ENCODE data around the gene ADSS1. TPM values are rescaled to one million over a fixed set of nuclear protein-coding genes. Genes with fewer than 3 reads are reported as not detected.
"Not testable (repeated sequence)": the region's sequence is repeated elsewhere in the genome, so short reads cannot be mapped to it uniquely, and the experiment has no call there.

The ADSS1 gene
- total RNA-seq, 1 donor from 2014 or later, result 0.66 TPM

DNA sequence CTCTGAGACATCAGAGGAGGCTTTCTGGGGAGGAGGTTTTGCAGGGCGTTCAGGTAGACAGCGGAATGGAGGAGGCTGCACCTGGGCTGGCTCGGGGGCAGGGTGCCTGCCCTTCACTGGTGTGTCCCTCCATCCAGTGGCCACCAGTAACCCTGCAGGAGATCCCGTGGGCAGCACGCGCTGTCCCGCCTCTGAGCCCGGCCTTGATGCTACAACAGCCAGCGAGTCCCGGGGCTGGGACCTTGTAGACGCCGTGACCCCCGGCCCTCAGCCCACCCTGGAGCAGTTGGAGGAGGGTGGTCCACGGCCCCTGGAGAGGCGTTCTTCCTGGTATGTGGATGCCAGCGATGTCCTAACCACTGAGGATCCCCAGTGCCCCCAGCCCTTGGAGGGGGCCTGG is 10.0 kb upstream of the ADSS1 start:
- intact Hi-C loops (cut with micrococcal nuclease), result no loop called here

DNA sequence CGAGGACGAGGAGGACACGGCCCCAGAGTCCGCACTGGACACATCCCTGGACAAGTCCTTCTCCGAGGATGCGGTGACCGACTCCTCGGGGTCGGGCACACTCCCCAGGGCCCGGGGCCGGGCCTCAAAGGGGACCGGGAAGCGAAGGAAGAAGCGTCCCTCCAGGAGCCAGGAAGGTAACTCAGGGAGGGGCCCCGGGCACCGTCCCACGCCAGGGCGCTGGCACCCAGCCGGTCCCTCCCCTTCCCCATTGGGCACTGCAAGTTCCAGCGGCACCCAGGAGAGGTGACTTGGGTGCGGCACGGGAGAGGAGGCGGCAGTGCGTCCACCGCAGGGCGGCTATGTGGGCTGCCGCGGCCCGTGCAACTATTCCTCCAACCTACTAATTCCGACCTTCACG is 9.3 kb upstream of the ADSS1 start:
- intact Hi-C loops (cut with micrococcal nuclease), result no loop called here

DNA sequence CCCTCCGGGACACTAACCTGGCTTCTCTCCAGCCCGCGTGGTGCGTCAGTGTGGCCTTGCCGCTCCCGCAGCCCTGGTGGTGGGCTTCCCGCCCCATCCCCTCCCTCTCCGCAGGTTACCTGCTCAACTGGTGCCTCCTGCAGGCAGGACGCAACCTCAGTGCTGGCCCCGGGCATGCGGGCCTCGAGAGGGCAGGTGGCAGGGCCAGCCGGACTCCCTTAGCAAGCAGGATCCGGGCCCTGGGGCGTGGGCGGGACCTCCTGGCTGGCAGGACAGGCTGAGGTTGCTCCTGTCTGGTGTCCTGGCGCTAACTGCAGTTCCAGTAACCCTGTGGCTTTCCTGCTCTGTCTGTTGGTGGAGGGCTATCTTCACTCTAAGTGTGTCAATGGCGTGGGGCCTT is 8.6 kb upstream of the ADSS1 start:
- intact Hi-C loops (cut with micrococcal nuclease), result no loop called here

DNA sequence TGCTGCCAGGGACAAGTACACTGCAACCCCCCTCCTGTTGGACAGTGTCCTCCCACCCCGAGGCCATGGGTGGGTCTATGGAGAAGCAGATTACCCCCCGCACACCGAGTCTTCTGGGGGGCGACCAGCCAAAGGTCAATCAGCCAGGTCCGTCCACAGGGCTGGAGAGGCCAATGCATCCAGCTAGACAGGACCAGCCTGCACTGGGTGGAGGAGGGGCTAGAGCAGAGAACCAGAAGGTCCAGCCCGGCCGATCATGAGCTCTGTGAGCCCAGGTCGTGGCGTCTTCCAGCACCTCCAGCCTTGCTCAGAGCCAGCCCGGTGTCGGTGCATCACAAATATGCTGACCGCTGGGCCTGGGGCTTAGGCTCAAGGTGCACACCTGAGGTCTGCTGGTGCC is 8.2 kb upstream of the ADSS1 start:
- intact Hi-C loops (cut with micrococcal nuclease), result no loop called here

DNA sequence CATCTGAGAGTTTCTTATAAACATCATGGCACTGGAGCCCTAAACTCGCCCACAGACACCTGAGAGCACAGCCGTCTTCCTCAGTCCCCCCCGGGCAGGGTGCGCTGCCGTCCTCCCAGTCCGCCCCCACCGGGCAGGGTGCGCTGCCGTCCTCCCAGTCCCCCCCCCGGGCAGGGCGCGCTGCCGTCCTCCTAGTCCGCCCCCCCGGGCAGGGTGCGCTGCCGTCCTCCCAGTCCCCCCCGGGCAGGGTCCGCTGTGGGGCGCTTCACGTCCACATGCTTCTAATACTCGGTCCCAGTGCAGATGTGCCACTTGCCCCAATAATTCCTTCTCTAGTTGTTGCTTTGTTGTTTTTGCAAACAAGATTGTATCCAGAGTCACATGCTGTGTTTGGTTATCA is 6.9 kb upstream of the ADSS1 start:
- intact Hi-C loops (cut with micrococcal nuclease), result no loop called here

DNA sequence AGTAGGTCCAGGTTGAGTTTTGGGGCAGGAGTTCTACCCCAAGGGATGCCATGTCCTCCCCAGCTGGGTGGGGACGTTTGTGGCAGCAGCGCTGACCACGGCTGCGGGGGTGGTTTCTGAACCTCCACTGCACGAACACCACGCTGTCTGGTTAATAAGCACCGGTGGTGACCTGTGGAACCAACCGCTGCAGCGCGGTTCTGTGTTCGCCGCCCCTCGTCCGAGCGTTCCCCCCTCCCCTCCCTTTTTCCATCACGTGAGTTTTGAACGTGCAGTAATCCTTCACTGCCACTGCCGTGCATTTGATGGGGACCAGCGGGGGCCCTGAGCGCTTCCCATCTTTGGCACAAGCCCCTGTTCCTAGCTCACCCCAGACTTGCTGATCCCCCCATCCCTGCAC is 6.4 kb upstream of the ADSS1 start:
- intact Hi-C loops (cut with micrococcal nuclease), result no loop called here

DNA sequence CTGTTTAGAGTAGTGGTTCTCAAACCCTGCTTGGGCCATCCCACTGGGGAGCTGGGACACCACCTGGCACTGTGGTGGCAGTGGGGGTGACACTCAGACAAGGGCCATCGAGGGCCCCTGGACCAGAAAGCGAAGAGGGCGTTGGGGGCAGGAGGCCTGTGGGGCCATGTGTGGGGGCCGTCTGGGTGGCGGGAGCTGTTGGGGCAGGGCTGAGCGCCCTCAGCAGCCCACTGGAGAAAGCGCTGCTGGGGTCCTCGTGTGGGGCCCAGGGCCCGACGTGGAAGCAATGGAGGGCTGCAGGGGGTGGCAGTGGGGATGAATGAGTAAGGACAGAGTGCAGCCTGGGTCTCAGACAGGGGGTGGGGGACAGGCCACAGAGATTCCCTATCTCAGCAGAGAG is 5.9 kb upstream of the ADSS1 start:
- intact Hi-C loops (cut with micrococcal nuclease), result no loop called here

DNA sequence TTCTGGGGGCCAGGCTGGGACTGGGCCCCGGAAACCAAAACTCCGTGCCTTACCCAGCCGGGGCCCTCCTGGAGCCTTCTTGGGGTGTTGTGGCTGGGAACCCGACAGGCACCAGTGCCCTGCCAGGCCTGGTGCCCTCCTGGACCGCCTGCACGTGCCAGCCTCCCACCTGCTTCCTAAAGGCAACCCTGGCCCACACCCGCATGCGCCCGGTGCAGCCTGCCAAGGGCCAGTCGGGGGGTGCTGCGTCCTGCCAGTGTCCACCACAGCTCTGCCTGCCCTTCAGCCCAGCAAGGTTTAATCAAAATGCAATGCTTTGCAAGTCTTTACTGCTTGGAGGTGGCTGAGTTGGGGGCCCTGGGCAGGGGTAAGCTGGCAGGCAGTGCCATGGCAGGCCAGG is 5.2 kb upstream of the ADSS1 start:
- intact Hi-C loops (cut with micrococcal nuclease), result no loop called here

DNA sequence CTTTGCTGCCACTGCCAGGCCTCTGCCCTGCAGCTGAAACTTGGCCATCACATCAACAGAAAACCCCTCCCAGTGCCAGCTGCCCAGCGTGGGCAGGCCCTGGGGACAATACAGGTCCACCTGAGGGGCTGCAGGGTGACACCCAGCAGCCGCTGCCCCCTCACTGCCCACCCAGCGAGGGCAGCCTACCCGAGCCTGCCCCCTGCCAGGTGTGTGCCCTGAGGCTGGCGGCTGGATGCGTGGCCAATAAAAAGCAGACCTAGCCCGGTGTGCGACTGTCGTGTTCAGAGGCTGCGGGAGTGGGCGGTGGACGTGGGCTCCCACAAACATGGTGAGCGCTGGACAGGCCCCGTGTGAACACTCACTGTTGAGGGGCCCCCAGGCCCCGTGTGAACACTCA is 4.7 kb upstream of the ADSS1 start:
- intact Hi-C loops (cut with micrococcal nuclease), result no loop called here

DNA sequence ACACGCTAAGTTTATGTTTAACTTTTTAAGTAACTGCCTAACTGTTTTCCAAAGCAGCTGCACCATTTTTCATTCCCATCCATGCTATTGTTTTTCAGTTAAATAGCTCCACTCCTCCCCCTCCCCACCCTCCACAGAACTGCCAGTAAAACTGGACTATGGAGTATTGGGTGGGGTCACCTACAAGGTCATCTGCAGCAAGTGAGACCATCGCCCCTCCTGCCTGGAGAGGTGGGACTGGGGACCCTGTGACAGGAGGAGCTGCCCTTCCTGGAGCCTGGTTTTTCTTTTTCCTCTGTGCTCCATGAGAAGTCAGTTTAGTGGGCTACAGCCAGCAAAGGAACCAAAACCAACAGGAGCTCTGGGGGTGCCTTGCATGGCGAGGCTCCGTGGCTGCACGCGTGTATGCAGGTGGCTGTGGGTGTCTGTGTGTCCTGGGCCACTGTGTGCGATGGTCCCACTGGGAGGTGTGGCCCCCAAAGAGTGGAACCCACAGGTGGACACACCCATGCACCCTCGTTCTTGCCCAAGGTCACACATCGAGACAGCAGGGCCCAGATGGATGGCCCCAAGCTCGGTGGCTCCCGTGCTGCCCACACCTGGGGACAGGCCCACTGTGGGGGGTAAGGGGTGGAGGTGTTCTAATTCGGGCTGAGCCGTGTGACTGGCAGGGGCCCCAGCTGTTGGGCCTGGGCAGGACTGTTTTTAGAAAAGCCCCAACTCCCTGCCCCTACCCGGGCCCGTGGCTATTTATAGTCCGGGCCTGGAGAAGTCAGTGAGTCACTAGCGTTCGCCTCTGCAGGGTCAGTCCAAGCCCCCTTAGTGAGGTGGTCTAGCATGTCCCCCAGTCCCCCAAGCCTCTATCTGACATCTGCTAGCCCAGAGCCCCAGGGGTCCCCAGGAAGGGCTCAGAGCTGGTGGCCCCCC is 2.3 kb upstream of the ADSS1 start:
- intact Hi-C loops (cut with micrococcal nuclease), result loop anchor here (5.0 kb wide), 1 partner anchor 34 kb away; the partner anchor contains the start of gene INF2

DNA sequence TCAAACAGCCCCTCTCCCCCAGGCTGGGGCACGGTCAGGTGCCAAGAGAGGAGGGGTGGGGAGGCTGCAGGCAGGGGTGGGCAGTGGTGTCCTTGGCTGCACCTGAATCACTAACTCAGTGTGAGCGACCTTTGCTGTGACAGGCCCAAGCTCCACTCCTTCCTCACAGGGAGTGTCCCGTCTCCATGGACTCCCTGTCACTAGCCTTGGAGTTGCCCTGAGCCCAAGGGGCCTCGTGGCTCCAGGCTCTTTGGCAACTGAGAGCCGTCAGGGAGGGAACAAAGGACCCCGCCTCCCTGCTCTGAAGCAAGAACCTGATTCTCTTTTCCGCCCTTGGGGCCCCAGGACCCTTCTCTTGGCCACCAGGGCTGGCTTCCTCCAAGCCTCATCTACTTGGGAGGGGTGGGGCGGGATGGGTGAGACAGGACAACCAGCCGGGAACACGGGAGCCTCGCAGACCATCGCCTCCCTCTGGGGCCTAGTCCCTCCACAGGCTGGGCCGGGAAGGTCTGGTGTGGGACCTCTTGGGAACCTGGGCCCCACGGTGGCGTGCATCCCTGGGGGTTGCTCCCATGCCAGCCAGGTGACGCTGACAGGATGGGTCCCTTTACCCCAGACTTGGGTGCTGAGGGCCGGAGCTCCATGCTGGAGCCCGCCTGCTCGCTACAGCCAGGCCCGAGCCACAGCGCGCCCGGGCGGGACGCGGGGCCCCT is 935 bp upstream of the ADSS1 start:
- intact Hi-C loops (cut with micrococcal nuclease), result loop anchor here (5.0 kb wide), 1 partner anchor 36 kb away; the partner anchor contains the start of gene INF2

DNA sequence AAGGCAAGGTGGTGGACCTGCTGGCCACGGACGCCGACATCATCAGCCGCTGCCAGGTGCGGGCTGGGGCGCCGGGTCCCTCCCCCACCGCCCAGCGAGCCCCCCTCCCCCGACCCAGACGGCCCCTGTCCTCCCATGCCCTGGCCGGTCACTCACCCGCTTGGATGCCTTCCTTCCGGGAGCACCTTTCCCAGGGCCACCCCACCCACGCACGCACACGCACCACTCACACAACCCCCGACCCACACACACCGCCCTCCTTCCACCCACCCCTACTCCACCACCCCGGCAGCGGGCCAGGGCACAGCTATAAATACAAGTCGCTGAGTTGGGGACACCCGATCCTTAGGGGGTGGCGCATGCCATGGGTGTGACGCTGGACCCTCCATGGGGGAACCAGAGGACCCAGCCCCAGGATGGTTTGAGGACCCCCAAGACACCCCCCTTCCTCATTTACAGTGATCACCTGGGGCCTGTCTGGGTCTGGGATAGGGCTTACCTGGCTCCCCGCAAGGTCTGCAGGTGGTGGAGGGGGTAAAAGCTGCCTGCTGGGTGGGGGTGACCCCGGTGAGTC is 465 bp downstream of the ADSS1 start:
- intact Hi-C loops (cut with micrococcal nuclease), result loop anchor here (1.0 to 5.0 kb wide), 4 partner anchors 28 to 102 kb away; partner anchors contain the start of genes INF2 and ZBTB42

DNA sequence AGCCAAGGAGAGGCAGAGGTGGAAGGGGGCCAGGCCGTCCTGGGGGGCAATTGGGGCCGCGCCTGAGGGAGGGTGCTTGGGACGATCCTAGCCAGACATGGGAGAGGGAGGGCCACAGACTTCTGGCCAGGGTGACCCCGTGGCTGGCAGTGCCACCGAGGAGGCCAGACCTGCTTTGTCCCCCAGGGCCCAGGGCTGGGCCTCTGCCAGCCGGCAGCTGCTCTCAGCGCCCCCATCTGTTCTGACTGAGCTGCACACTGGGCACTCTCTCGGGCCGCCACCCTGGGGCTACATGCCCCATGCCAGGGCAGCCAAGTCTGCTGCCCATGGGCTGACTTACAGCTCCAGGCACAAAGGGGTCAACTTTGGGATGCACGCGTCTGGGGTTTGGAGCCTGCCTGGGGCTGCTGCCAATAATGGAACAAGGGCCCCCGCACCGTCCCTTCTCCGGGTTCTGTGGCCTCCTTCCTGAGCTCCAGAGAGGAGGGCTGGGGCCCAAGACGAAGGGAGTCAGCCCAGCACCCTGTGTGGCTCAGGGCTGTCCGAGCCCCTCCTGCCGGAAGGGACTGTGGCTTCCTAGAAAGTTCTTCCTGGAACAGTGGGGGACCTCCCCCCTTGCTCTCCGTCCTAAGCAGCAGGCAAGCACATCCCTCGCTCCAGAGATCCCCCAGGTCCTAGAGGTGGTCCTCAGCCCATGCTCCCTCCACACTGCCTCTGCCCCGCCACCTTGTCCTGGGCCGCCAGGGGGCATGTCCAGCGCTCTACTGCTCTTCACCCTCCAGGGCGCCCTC is 1.1 kb downstream of the ADSS1 start:
- intact Hi-C loops (cut with micrococcal nuclease), result loop anchor here (1.0 to 5.0 kb wide), 4 partner anchors 27 to 101 kb away; partner anchors contain the start of genes INF2 and ZBTB42

DNA sequence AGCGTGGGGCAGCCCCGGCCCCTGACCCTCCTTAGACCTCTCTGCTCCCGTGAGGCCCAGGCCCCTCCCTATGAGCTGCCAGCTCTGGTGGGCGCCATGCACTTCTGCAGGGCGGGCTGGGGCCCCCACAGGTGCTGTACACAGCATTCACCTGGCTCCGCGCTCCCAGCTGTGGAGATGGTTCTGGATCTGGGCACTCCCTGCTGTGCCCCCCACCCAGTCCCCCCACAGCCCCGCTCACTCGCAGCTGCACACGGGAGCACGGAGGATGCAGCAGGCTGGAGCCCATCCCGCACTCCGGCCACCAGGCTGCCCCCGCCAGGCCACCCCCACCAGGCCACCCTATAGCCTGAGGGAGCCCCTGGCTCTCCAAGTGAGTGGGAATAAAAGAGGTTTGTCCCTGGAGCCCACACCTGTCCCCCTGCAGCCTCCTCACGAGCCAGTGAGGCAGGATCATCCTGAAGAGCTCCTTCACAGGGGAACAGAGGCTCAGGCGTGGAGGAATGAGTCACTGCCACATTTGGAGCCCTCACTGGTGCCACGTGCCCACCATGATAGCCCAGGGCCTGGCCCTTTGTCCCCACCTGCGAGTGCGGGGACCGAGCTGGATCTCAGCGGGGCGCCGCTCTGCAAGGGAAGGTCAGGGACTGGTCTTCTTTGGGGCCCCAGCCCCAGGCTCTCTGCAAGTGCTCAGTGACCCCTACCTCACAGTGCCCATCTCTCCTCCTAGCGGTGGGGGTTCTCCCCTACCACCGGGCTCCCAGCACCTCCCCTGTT is 1.9 kb downstream of the ADSS1 start:
- intact Hi-C loops (cut with micrococcal nuclease), result loop anchor here (2.0 kb wide), 1 partner anchor 75 kb away; the partner anchor contains the start of gene ZBTB42

DNA sequence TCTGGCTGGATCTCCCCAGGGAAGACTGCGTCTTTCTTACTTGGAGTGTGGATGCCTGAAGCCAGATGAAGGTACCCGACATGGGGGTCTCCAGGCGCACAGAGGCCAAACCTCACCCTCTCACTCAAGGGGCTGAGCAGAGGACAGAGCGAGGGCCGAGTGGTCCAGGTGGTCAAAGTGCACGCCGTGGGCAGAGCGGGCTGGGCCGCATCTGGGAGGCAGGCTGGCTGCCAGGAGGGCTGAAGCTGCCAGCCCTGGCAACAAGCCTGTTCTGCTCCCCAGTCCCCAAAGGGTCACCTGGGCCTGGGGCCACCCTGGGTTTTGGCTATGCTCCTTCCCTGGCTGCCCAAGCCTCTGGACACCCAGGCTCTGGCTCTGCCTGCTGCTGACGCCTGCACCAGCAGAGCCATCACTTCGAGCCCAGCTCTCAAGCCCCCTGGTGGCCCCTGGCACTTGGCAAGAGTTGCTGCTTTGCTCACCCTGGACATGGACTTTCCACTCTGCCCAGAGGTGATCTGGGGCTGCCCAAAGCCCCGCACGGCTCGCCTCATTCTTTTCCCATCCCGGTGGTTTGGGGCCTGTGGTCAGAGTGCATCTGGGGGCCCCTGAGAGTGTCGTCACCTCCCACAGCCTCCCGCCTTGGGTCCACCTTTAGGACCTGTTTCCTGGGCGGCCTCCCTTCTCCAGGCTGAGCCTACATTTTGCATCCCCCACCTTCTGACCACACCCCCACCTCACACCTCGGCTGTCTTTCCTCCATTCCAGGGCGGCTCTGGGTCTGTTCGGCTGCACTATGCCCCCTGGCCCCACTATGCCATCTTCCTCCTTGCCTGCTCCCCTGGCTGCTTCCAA is 2.8 kb downstream of the ADSS1 start:
- intact Hi-C loops (cut with micrococcal nuclease), result no loop called here

DNA sequence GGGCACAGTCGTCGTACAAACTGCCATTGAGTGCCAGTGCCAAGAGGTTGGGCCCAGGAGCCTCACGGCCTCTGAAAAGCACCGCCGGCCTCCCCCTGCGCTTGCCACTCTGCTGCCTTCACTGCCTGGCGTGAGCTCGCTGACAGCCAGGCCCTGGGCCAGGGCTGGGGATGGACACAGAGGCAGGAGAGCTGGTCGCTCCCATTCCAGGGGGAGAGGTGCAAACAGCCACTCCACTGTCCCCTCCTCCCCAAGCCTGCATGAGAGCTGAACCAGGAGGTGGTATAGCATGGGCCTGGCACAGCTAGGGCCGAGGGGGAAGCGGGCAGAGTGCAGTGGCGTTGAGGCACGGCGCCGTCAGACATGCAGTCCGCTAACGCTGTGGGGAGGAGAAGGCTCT is 4.6 kb downstream of the ADSS1 start:
- intact Hi-C loops (cut with micrococcal nuclease), result no loop called here

DNA sequence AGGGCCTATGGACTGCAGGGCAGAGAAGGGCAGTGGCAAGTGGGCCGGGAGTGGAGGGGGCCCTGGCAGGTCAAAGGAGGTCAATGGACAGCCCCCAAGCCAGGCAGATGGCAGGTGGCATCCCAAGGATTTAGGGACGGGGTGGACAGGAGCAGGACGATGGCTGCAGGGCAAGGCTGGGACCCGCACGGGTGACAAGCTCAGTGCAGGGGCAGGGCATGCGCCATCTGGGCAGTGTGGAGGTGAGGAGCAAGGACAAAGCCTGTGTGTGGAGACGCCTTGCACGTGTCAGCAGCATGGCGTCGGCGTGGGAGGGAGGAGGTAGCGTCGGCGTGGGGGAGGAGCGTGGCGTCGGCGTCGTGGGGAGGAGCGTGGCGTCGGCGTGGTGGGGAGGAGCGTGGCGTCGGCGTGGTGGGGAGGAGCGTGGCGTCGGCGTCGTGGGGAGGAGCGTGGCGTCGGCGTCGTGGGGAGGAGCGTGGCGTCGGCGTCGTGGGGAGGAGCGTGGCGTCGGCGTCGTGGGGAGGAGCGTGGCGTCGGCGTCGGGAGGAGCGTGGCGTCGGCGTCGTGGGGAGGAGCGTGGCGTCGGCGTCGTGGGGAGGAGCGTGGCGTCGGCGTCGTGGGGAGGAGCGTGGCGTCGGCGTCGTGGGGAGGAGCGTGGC is 5.3 kb downstream of the ADSS1 start:
- intact Hi-C loops (cut with micrococcal nuclease), result not testable (repeated sequence)

DNA sequence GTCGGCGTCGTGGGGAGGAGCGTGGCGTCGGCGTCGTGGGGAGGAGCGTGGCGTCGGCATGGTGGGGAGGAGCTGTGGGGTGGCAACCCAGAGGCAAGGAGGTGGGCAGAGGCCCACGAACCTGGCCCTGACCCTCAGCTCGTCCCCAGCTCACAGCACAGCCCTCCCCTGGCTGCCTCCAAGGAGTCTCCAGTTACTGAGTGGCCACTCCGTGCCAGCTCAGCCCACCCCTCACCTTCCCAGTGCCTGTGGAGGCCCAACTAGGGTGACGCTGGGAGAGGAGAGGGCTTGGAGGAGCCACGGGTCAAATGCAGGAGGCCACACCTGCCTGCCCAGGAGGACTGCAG is 5.8 kb downstream of the ADSS1 start:
- intact Hi-C loops (cut with micrococcal nuclease), result no loop called here

DNA sequence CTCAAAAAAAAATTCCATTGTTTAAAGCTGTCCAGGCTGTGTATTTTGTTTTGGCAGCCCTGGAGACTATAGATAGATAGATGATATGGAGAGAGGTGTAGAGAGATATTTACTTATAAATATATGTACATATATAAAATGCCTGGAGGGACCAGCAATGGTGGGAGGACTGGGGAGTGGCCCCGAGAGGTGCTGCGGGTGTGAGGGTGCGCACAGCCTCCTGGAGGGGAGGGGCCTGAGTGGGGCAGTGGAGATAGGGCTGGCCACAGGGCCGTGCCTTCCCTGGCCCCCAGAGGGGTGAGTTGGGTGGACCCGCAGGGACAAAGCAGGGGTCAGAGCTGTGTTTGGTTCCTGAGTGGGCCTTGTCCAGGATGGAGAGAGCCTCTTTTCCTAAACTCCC is 6.5 kb downstream of the ADSS1 start:
- intact Hi-C loops (cut with micrococcal nuclease), result no loop called here
